GM12878 (cell line): ENCODE measurements around the gene AMZ2. TPM values are rescaled to one million over a fixed set of nuclear protein-coding genes. Genes with fewer than 3 reads are reported as not detected.
A peak's percentile ranks its signal among the peaks of the same experiment; 100 is the strongest.
"Not testable (repeated sequence)": the region's sequence is repeated elsewhere in the genome, so short reads cannot be mapped to it uniquely, and the experiment has no call there.

Experiments used
- ATAC-seq: fragments of 200-7000 bp; cut with Tn5 transposase; 3 replicates; pipeline ENCODE4 v1.9.1; 2020; ENCODE audit warnings: mild to moderate bottlenecking, moderate library complexity
- BruUV-seq: library from RNA; stranded (reverse); fragments of 400-500 nt; replicated peaks from 2 replicates; lab custom pipeline; 2021; lab: Mats Ljungman, UMichigan
- CTCF ChIA-PET: fragments of 300-600 bp; sonication (Branson Sonifier 250); formaldehyde crosslinking; extraction: SDS; loops from one replicate; lab custom pipeline; 2021; ENCODE audit warnings: inconsistent platforms; lab: Yijun Ruan, JAX
- POLR2A ChIA-PET: fragments of 350-600 bp; formaldehyde crosslinking; extraction: SDS; loops from one replicate; lab custom pipeline; 2021; ENCODE audit warnings: inconsistent platforms; lab: Charles Lee
- RAD21 ChIA-PET: fragments of 300-600 bp; sonication (Branson Sonifier 250); formaldehyde crosslinking; loops from one replicate; lab custom pipeline; 2023; ENCODE audit warnings: antibody characterized with exemption; ENCODE audit not compliant: unreplicated experiment; lab: Charles Lee
- SMC1A ChIA-PET: fragments of 300-600 bp; sonication (Branson Sonifier 250); formaldehyde crosslinking; loops from one replicate; lab custom pipeline; 2023; ENCODE audit not compliant: unreplicated experiment, uncharacterized antibody; lab: Charles Lee
- DNase-seq: peaks from one replicate; pipeline ENCODE4 v3.0.0-alpha.2; 2011; ENCODE audit warnings: low read depth, low spot score
- FAIRE-seq: peaks from 3 replicates; lab custom pipeline; 2011; peaks lifted over from hg19 to GRCh38; lab: Jason Lieb, UNC
- H2AFZ ChIP-seq: 2 replicates; pipeline ENCODE4 v1.6.0; 2011; ENCODE audit warnings: low read depth, low read length, control low read depth; ENCODE audit not compliant: control insufficient read depth
- H3K27ac ChIP-seq: 2 replicates; pipeline ENCODE4 v1.5.1; 2011; ENCODE audit warnings: control low read depth; ENCODE audit not compliant: control insufficient read depth, insufficient read depth
- H3K27me3 ChIP-seq, 2 experiments: replicated peaks in 1 of 2; 2 replicates each; pipeline versions ENCODE4 v1.6.0 to v1.6.1; 2011; ENCODE audit warnings: low read length in 1 of 2; ENCODE audit not compliant: control insufficient read depth in 2 of 2, insufficient read depth in 2 of 2
- H3K36me3 ChIP-seq, 2 experiments: 2 replicates each; pipeline ENCODE4 v1.5.1; 2011; ENCODE audit warnings: low read length in 1 of 2; ENCODE audit not compliant: control insufficient read depth in 2 of 2, insufficient read depth in 2 of 2
- H3K4me1 ChIP-seq: 2 replicates; pipeline ENCODE4 v1.6.1; 2011; ENCODE audit warnings: mild to moderate bottlenecking, low read length, moderate library complexity, mixed read lengths; ENCODE audit not compliant: control insufficient read depth, insufficient read depth
- H3K4me2 ChIP-seq: 2 replicates; pipeline ENCODE4 v1.6.0; 2011; ENCODE audit warnings: control low read depth; ENCODE audit not compliant: control insufficient read depth, insufficient read depth
- H3K4me3 ChIP-seq: fragments of 200-600 bp; sonication (generic); 2 replicates; pipeline ENCODE4 v1.5.1; 2016
- H3K79me2 ChIP-seq: 2 replicates; pipeline ENCODE4 v1.6.0; 2011; ENCODE audit warnings: low read length; ENCODE audit not compliant: control insufficient read depth, insufficient read depth
- H3K9ac ChIP-seq: 2 replicates; pipeline ENCODE4 v1.8.0; 2011; ENCODE audit warnings: low read length, control low read depth, mixed read lengths; ENCODE audit not compliant: control insufficient read depth, insufficient read depth
- H3K9me3 ChIP-seq: replicated peaks from 3 replicates; pipeline ENCODE4 v1.5.1; 2011; ENCODE audit warnings: mild to moderate bottlenecking, low read length; ENCODE audit not compliant: control insufficient read depth, insufficient read depth
- H4K20me1 ChIP-seq: 2 replicates; pipeline ENCODE4 v1.6.0; 2011; ENCODE audit not compliant: control insufficient read depth, insufficient read depth
- CTCF ChIP-seq, 3 experiments: IDR thresholded peaks in 2 of 3; conservative IDR thresholded peaks in 1 of 3; 2 replicates each; pipeline ENCODE4 v1.5.1; 2011; ENCODE audit warnings: low read depth in 3 of 3, low read length in 3 of 3, mild to moderate bottlenecking in 3 of 3, control low read depth in 2 of 3, moderate library complexity in 2 of 3, inconsistent platforms in 1 of 3, mixed read lengths in 1 of 3; ENCODE audit not compliant: control insufficient read depth in 2 of 3, insufficient read depth in 1 of 3; ENCODE audit errors: extremely low read depth in 1 of 3
- LARP7 ChIP-seq: fragments of 450-650 bp; IDR thresholded peaks from 2 replicates; pipeline ENCODE4 v1.6.1; 2017; ENCODE audit warnings: mild to moderate bottlenecking
- RAD21 ChIP-seq: IDR thresholded peaks from 2 replicates; pipeline ENCODE4 v1.6.1; 2011; ENCODE audit warnings: mild to moderate bottlenecking, low read depth, low read length, moderate library complexity; ENCODE audit not compliant: insufficient read depth
- TCF12 ChIP-seq: IDR thresholded peaks from 2 replicates; pipeline ENCODE4 v1.6.1; 2011; ENCODE audit warnings: low read depth, mild to moderate bottlenecking, low read length
- WGBS: methylation state at CpG from one replicate; pipeline ENCODE4 v1.1.6; 2016; ENCODE audit warnings: low lambda C conversion rate; ENCODE audit not compliant: insufficient replicate concordance, insufficient coverage; ENCODE audit errors: missing lambda C conversion rate; 5-methylcytosine and 5-hydroxymethylcytosine counted together
- in situ Hi-C: fragments of 300-500 bp; cut with MboI; formaldehyde crosslinking; loops from 9 replicates; pipeline ENCODE4 v1.14.3; 2018; ENCODE audit warnings: mixed read lengths
- intact Hi-C: fragments of 100-400 bp; cut with micrococcal nuclease; formaldehyde crosslinking; loops from one replicate; pipeline ENCODE4 v1.14.2; 2022; ENCODE audit not compliant: unreplicated experiment
- polyA plus RNA-seq, 11 experiments: library from polyadenylated mRNA; depleted of rRNA in 4 of 11; unstranded in 6 of 11; stranded (reverse) in 5 of 11; fragments of >200 nt; fragmentation: Nextera tagmentation in 4 of 11; fragmentation: Illumina TruSeq in 1 of 11; extraction: Ambion mirVana in 4 of 11; extraction: Trizol in 1 of 11; gene quantifications; 1 replicate in 1 of 11; 2 replicates in 10 of 11; pipeline versions ENCODE4 v1.2.1 to v1.2.3, GENCODE V29; 2011 to 2016; ENCODE audit warnings: inconsistent platforms in 2 of 11, missing spikeins in 2 of 11, low read depth in 1 of 11
- total RNA-seq, 4 experiments: library from RNA; depleted of rRNA in 3 of 4; stranded (reverse); fragments of >200 nt in 3 of 4; fragmentation: Illumina TruSeq in 1 of 4; extraction: Trizol in 1 of 4; gene quantifications; 2 replicates each; pipeline versions ENCODE4 v1.2.1 to v1.2.3, GENCODE V29; 2013 to 2021
- TF ChIP-seq, protein P1 (sequence below): fragments of 150-350 bp; IDR thresholded peaks from 2 replicates; pipeline ENCODE4 v1.6.1; 2016; ENCODE audit warnings: low read depth, low read length
- TF ChIP-seq, protein P2 (sequence below): fragments of 450-650 bp; IDR thresholded peaks from 2 replicates; pipeline ENCODE4 v1.6.1; 2017; ENCODE audit warnings: mild to moderate bottlenecking

AMZ2 gene
- total and polyA plus RNA-seq, 10 of the 15 experiments (the other 5 are each of a cell fraction or from before 2014, with no cell fraction given), result 79.1 to 189 (median 126) TPM

GRCh38 chr17:68200689-68201417 lies 47.0 kb upstream of the AMZ2 start (continued):
- TF ChIP-seq TCF12 (0 out of 2 replicates have a peak, but pooled peaks have one; percentile 8), CTCF (IDR thresholded peaks at IDR 0.05 in 2 of 3, conservative IDR thresholded peaks at IDR 0.05 in 1 of 3; ENCODE audit: control insufficient read depth in 2 of 3, extremely low read depth in 1 of 3, insufficient read depth in 1 of 3, low read depth in 3 of 3, low read length in 3 of 3) (peak; percentile 86 to 97 (median 90)), RAD21 (peak; percentile 71), LARP7 (peak; percentile 48; the same call in 1 of the 2 replicates)
- TF ChIP-seq, protein P1, sequence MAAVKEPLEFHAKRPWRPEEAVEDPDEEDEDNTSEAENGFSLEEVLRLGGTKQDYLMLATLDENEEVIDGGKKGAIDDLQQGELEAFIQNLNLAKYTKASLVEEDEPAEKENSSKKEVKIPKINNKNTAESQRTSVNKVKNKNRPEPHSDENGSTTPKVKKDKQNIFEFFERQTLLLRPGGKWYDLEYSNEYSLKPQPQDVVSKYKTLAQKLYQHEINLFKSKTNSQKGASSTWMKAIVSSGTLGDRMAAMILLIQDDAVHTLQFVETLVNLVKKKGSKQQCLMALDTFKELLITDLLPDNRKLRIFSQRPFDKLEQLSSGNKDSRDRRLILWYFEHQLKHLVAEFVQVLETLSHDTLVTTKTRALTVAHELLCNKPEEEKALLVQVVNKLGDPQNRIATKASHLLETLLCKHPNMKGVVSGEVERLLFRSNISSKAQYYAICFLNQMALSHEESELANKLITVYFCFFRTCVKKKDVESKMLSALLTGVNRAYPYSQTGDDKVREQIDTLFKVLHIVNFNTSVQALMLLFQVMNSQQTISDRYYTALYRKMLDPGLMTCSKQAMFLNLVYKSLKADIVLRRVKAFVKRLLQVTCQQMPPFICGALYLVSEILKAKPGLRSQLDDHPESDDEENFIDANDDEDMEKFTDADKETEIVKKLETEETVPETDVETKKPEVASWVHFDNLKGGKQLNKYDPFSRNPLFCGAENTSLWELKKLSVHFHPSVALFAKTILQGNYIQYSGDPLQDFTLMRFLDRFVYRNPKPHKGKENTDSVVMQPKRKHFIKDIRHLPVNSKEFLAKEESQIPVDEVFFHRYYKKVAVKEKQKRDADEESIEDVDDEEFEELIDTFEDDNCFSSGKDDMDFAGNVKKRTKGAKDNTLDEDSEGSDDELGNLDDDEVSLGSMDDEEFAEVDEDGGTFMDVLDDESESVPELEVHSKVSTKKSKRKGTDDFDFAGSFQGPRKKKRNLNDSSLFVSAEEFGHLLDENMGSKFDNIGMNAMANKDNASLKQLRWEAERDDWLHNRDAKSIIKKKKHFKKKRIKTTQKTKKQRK, result no peak
- TF ChIP-seq, protein P2, sequence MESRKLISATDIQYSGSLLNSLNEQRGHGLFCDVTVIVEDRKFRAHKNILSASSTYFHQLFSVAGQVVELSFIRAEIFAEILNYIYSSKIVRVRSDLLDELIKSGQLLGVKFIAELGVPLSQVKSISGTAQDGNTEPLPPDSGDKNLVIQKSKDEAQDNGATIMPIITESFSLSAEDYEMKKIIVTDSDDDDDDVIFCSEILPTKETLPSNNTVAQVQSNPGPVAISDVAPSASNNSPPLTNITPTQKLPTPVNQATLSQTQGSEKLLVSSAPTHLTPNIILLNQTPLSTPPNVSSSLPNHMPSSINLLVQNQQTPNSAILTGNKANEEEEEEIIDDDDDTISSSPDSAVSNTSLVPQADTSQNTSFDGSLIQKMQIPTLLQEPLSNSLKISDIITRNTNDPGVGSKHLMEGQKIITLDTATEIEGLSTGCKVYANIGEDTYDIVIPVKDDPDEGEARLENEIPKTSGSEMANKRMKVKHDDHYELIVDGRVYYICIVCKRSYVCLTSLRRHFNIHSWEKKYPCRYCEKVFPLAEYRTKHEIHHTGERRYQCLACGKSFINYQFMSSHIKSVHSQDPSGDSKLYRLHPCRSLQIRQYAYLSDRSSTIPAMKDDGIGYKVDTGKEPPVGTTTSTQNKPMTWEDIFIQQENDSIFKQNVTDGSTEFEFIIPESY, result no peak

- H3K4me2 ChIP-seq, H3K36me3 ChIP-seq, H2AFZ ChIP-seq, H4K20me1 ChIP-seq, H3K4me3 ChIP-seq, FAIRE-seq, in situ Hi-C loops, BruUV-seq, H3K27ac ChIP-seq, DNase-seq, H3K79me2 ChIP-seq, H3K9ac ChIP-seq, ATAC-seq, H3K9me3 ChIP-seq: not testable (repeated sequence)
- 17% methylated on average over 3 of the region's 3 CpGs for WGBS
- SMC1A ChIA-PET, result interaction anchor here (1.0 to 5.3 kb wide), 7 partner anchors 18 to 261 kb away, joined by 4 to 60 read pairs (median 6); no protein-coding TSS in a partner anchor
- intact Hi-C loops, result loop anchor here (2.0 to 5.0 kb wide), 2 partner anchors 19 to 261 kb away; no protein-coding TSS in a partner anchor
- CTCF ChIA-PET, result interaction anchor here (0.5 to 8.5 kb wide), 19 partner anchors 8 to 594 kb away, joined by 3 to 125 read pairs (median 5); no protein-coding TSS in a partner anchor
- POLR2A ChIA-PET, result interaction anchor here (1.8 kb wide), 1 partner anchor 20 kb away, joined by 15 read pairs; no protein-coding TSS in a partner anchor
- RAD21 ChIA-PET, result interaction anchor here (0.8 to 2.7 kb wide), 8 partner anchors 9 to 144 kb away, joined by 3 to 44 read pairs (median 8); partner anchors contain the start of gene AMZ2
- Histone ChIP-seq H3K4me1 (peaks cover 37% of the 10 kb centered on the region), H3K27me3 (peaks cover 19 to 26% of the 10 kb centered on the region in 2 experiments; a peak in 3 of 4 replicates)
Observed at GRCh38 chr17:68201418-68201771, 46.4 kb upstream of the AMZ2 start.
